CD4-positive, alpha-beta T cell treated with Interleukin-17A for 4 hours (primary cell): ENCODE measurements around the gene ZNF496.

Source experiments
- DNase-seq: peaks from one replicate; pipeline ENCODE4 v3.0.0-alpha.2; 2020; ENCODE audit warnings: mixed read lengths

Gene ZNF496

GRCh38 chr1:247326411-247327130, 5.1 kb downstream of the ZNF496 start:
- no peak for DNase-seq

- no peak for DNase-seq
Observed at GRCh38 chr1:247324923-247325322, 6.7 kb downstream of the ZNF496 start.

GRCh38 chr1:247324204-247324787, 7.4 kb downstream of the ZNF496 start:
- DNase-seq: no peak

- DNase-seq: no peak
Observed at GRCh38 chr1:247322849-247323586, 8.6 kb downstream of the ZNF496 start.

- DNase-seq: no peak
Observed at GRCh38 chr1:247322442-247322841, 9.2 kb downstream of the ZNF496 start.

- DNase-seq: no peak
Observed at GRCh38 chr1:247317702-247318101, 14.0 kb downstream of the ZNF496 start.

GRCh38 chr1:247316590-247317197, 15.0 kb downstream of the ZNF496 start:
- no peak for DNase-seq

GRCh38 chr1:247304031-247304430, 27.6 kb downstream of the ZNF496 start:
- no peak for DNase-seq

GRCh38 chr1:247303216-247303615, 28.5 kb downstream of the ZNF496 start:
- DNase-seq: no peak

GRCh38 chr1:247301176-247301540, 30.5 kb downstream of the ZNF496 start:
- no peak for DNase-seq

GRCh38 chr1:247300491-247301175, 31.0 kb downstream of the ZNF496 start:
- DNase-seq: no peak

- DNase-seq: no peak
Observed at GRCh38 chr1:247299723-247300381, 31.8 kb downstream of the ZNF496 start.

- no peak for DNase-seq
Observed at GRCh38 chr1:247298701-247299100, 33.0 kb downstream of the ZNF496 start.

GRCh38 chr1:247298124-247298481, 33.6 kb downstream of the ZNF496 start:
- no peak for DNase-seq

- no peak for DNase-seq
Observed at GRCh38 chr1:247297263-247298123, 34.2 kb downstream of the ZNF496 start.

- no peak for DNase-seq
Observed at GRCh38 chr1:247296599-247297180, 35.0 kb downstream of the ZNF496 start.

GRCh38 chr1:247295746-247296145, 35.9 kb downstream of the ZNF496 start:
- DNase-seq: no peak

- DNase-seq: no peak
Observed at GRCh38 chr1:247295274-247295684, 36.4 kb downstream of the ZNF496 start.

- no peak for DNase-seq
Observed at GRCh38 chr1:247294282-247294681, 37.4 kb downstream of the ZNF496 start.

GRCh38 chr1:247293047-247293446, 38.6 kb downstream of the ZNF496 start:
- no peak for DNase-seq
